NCI-H526 treated with DMSO at 0.1 percent for 48 hours (cell line): ENCODE data around the gene SFN.
"Not testable (repeated sequence)": the region's sequence is repeated elsewhere in the genome, so short reads cannot be mapped to it uniquely, and the experiment has no call there.

ENCODE experiments used
- DNase-seq: peaks from one replicate; lab custom pipeline; 2025; lab: John Stamatoyannopoulos, UW

SFN gene

GRCh38 chr1:26862781-26863684, at the start of gene SFN:
Gene SFN (plus strand): TSS chr1:26863149. CDS start chr1:26863213, 64 bp downstream.
- no peak for DNase-seq

GRCh38 chr1:26814377-26814776, 48.6 kb upstream of the SFN start:
- DNase-seq, result no peak

- no peak for DNase-seq
Observed at GRCh38 chr1:26814893-26815292, 48.1 kb upstream of the SFN start.

GRCh38 chr1:26820784-26821269, 42.1 kb upstream of the SFN start:
- no peak for DNase-seq

GRCh38 chr1:26822737-26823395, 40.1 kb upstream of the SFN start:
- DNase-seq, result no peak

GRCh38 chr1:26824731-26825130, 38.2 kb upstream of the SFN start:
- DNase-seq, result no peak

- DNase-seq, result peak; percentile 24
Observed at GRCh38 chr1:26826261-26827105, 36.5 kb upstream of the SFN start, which contains the start of gene ZDHHC18. Gene ZDHHC18 (plus strand): TSS chr1:26826688. CDS start chr1:26826805, 117 bp downstream.

GRCh38 chr1:26827106-26827604, 35.8 kb upstream of the SFN start:
- DNase-seq, result no peak

- no peak for DNase-seq
Observed at GRCh38 chr1:26827663-26828062, 35.3 kb upstream of the SFN start.

- no peak for DNase-seq
Observed at GRCh38 chr1:26828411-26828991, 34.4 kb upstream of the SFN start.

- DNase-seq, result no peak
Observed at GRCh38 chr1:26829184-26829911, 33.6 kb upstream of the SFN start.

- DNase-seq, result no peak
Observed at GRCh38 chr1:26831059-26831458, 31.9 kb upstream of the SFN start.

- no peak for DNase-seq
Observed at GRCh38 chr1:26831546-26832248, 31.3 kb upstream of the SFN start.

GRCh38 chr1:26832249-26832960, 30.5 kb upstream of the SFN start:
- no peak for DNase-seq

- DNase-seq, result no peak
Observed at GRCh38 chr1:26833432-26834405, 29.2 kb upstream of the SFN start.

GRCh38 chr1:26837665-26838064, 25.3 kb upstream of the SFN start:
- DNase-seq, result not testable (repeated sequence)

GRCh38 chr1:26838474-26839338, 24.2 kb upstream of the SFN start:
- no peak for DNase-seq
